Umbilical cord (tissue), 2 donors: ENCODE results near the gene DRC1. TPM values are rescaled to one million over a fixed set of nuclear protein-coding genes. Genes with fewer than 3 reads are reported as not detected.

Experiments
- DNase-seq: peaks from one replicate; pipeline ENCODE4 v3.0.0-alpha.2; 2015; ENCODE audit warnings: low spot score
- total RNA-seq: library from RNA; depleted of rRNA; stranded (reverse); fragments of >200 nt; gene quantifications from one replicate; pipeline ENCODE4 v1.2.3, GENCODE V29; 2014; ENCODE audit warnings: low replicate concordance; ENCODE audit not compliant: insufficient read depth

DRC1 gene
- total RNA-seq, 1 donor from 2014 or later = not detected

- DNase-seq = no peak
These were observed 89.9 kb downstream of the DRC1 start for GRCh38 chr2:26491563-26492167.

DNA sequence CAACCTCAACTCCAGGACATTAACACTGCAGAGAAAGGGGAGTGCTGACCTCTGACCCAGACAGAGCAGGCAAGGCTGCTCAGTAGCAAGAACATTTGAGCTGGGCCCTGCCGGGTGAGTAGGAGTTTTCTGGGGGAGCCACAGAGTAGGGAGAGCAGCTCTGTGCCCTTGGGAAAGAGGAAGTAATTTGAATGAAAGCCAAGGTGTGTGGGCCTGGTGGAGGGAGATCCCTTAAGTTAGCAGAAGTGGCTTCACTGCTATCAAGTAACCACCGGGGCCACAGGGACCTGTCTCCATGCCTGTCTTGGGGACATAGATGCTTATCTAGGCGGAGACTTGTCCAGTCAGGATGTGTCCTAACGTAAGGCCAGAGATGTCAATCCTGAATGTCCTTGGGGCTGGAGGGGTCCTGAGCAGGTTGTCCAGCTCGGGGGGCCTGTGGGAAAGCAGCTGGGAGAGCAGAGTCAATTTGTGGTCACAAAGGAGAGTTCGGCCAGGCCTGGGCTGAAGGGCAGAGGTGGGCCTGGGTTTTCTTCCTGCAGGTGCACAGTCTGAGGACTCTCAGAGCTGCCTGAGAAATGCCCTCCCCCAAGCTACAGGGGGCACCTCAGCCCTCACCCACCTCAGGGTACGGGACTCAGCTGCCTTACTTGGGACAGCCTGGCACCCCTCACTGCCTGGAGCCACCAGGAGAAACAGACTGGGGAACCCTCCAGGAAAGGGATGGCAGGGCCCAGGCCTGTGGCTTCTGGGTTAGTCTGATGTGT is 91.2 kb downstream of the DRC1 start:
- DNase-seq = no peak

- no peak for DNase-seq
These were observed 91.8 kb downstream of the DRC1 start for GRCh38 chr2:26493566-26493965.

GRCh38 chr2:26494199-26494598 is 92.5 kb downstream of the DRC1 start:
- no peak for DNase-seq

DNA sequence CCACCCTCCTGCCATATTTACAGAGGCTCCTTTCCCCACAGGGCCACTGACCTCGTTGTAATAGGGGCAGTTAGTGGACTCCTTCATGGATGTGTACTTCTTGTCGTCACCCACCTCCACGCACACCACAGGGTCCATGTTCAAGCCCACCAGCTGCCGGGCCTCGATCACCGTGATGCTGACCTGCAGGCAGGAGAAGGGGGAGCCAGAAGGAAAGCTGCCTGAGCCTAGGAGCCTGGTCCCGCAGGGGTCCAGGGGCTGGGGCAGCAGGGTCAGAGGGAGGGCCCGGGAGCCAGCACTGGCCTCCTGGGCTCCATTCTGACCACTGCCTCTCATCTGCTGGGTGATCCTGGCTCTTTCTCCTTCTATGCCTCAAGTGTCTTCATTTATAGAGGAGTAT is 93.2 kb downstream of the DRC1 start:
- DNase-seq = no peak

- DNase-seq = no peak
These were observed 94.1 kb downstream of the DRC1 start for GRCh38 chr2:26495705-26496297.

DNA sequence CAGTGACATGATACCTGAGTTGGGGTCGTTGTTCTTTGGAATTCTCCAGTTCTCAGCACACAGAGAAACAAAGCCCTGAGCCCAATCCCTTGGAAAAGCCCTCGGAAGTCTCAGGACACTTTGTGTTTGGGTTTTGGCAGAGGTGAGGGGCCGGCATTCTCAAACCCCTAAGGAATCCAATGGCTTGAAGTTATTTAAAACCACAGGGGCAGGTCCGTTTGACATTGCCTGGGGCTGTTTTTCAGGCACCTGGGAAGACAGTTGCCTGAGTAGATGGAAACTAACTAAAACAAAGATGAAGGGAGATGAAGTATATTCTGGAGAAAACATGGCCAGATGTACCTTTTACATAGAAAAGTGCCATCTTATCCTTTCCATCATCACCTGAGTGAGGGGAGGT is 98.7 kb downstream of the DRC1 start:
- no peak for DNase-seq

DNA sequence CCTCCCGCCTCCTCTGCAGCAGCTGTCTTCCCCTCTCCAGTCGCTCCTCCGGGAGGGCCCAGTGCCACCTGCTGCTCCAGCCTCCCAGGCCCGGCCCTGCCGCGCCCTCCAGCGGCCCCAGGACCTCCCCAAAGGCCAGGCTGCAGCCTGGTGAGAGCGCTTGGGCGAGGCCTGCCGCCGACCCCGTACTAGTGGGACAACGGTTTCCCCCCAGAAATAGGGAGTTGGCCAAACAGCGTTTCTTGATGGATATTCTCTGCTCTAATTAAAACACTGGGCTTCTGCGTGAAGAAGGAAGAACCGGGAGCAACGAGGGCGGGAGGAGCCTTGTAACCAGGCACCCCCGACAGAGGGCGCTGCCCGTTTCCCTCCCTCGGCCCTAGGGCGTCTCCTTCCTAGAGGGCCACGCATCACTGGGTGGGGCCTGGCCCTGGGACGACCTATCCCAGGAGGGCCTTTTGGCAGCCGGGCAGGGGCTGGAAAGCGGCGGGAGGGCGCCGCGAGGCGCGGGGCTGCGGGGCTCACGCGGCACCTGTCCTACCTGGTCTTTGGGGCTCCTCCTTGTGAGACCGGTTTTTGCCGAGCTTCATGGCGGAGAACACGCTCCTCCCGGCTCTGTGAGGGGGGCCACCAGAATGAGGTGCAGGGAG is 101.6 kb downstream of the DRC1 start:
- peak; percentile 66 for DNase-seq

- no peak for DNase-seq
These were observed 102.3 kb downstream of the DRC1 start for GRCh38 chr2:26504002-26504401.

DNA sequence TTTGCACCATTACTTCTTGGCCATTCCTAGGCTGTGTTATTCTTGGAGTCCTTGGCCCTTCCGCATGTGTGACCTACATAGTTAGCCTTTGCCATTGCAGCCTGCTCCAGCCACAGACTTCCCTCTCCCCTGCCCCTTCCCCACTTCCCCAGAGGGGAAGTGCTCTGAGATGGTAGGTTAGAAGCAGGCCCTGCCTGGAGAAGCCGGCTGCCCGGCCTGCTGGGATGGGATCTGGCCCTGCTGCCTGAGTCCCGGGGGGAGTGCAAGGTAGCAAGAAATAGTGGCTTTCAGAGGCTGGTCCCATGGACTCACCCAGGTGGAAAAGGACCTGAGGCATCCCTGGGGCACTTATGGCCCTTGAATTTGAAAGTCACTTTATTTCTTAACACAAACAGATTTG is 104.6 kb downstream of the DRC1 start:
- DNase-seq = no peak

Other genes starting within 250 kb of the DRC1 start
- gene GAREM2, start 228.8 kb upstream of the DRC1 start, total RNA-seq = 1.7 TPM
- 102 TPM for gene HADHA, start 157.3 kb upstream of the DRC1 start, total RNA-seq
- gene HADHB, start 157.0 kb upstream of the DRC1 start, total RNA-seq = 77.0 TPM
- gene SELENOI, start 55.8 kb upstream of the DRC1 start, total RNA-seq = 21.2 TPM
- 0.48 TPM for gene ADGRF3, start 55.1 kb upstream of the DRC1 start, total RNA-seq
- not detected for gene OTOF, start 76.2 kb downstream of the DRC1 start, total RNA-seq
- gene CIB4, start 239.4 kb downstream of the DRC1 start, total RNA-seq = not detected